HepG2 (cell line): ENCODE results near the gene NAV2.
"Not testable (repeated sequence)": the region's sequence is repeated elsewhere in the genome, so short reads cannot be mapped to it uniquely, and the experiment has no call there.

Experiments
- BHLHE40 ChIP-seq: IDR thresholded peaks from 2 replicates; pipeline ENCODE4 v1.6.1; 2011; ENCODE audit warnings: low read length, improper control_type of control experiment
- CTCF ChIP-seq: sonication (generic); formaldehyde crosslinking; IDR thresholded peaks from 2 replicates; pipeline ENCODE4 v1.5.0; 2020; ENCODE audit warnings: mild to moderate bottlenecking, missing genetic modification reagents, moderate library complexity
- HIC2 ChIP-seq: sonication (generic); formaldehyde crosslinking; IDR thresholded peaks from 2 replicates; pipeline ENCODE4 v1.9.0; 2022; ENCODE audit warnings: low read depth, missing genetic modification reagents
- HOMEZ ChIP-seq: IDR thresholded peaks from 2 replicates; pipeline ENCODE4 v1.6.1; 2016; ENCODE audit warnings: low read depth
- MAX ChIP-seq: IDR thresholded peaks from 2 replicates; pipeline ENCODE4 v1.6.1; 2012; ENCODE audit warnings: inconsistent platforms
- USF2 ChIP-seq, 2 experiments: sonication (generic) in 1 of 2; formaldehyde crosslinking in 1 of 2; IDR thresholded peaks; 2 replicates each; pipeline versions ENCODE4 v1.5.1 to v1.6.1; 2011 to 2020; ENCODE audit warnings: borderline replicate concordance in 1 of 2, low read depth in 1 of 2, low read length in 1 of 2, mild to moderate bottlenecking in 1 of 2, missing genetic modification reagents in 1 of 2, moderate library complexity in 1 of 2
- ZBTB20 ChIP-seq: sonication (generic); formaldehyde crosslinking; IDR thresholded peaks from 2 replicates; pipeline ENCODE4 v1.8.1; 2023; ENCODE audit warnings: missing genetic modification reagents, low read depth, mild to moderate bottlenecking, borderline replicate concordance
- ZNF263 ChIP-seq: sonication (generic); formaldehyde crosslinking; IDR thresholded peaks from 2 replicates; pipeline ENCODE4 v1.4.0; 2020; ENCODE audit warnings: missing genetic modification reagents
- ZNF777 ChIP-seq: sonication (generic); formaldehyde crosslinking; IDR thresholded peaks from 2 replicates; pipeline ENCODE4 v1.4.0; 2020; ENCODE audit warnings: missing genetic modification reagents
- ZNF792 ChIP-seq: IDR thresholded peaks from 2 replicates; pipeline ENCODE4 v1.6.1; 2016

- not testable (repeated sequence) for TF ChIP-seq MAX; BHLHE40; ZNF792 (CRISPR knock-in tag); ZNF777; HIC2 (CRISPR knock-in tag); CTCF (CRISPR knock-in tag); HOMEZ (CRISPR knock-in tag); ZBTB20 (CRISPR knock-in tag); USF2 (IDR thresholded peaks at IDR 0.05; ENCODE audit: low read depth, low read length); USF2 (CRISPR knock-in tag; IDR thresholded peaks at IDR 0.05; ENCODE audit: borderline replicate concordance); ZNF263 (CRISPR knock-in tag)
These were observed 371.2 kb downstream of the NAV2 start for GRCh38 chr11:20083877-20084276.
